OCI-LY7 (cell line): Measurements from ENCODE around the gene ADAMTS7. TPM values are rescaled to one million over a fixed set of nuclear protein-coding genes. Genes with fewer than 3 reads are reported as not detected.
"Not testable (repeated sequence)": the region's sequence is repeated elsewhere in the genome, so short reads cannot be mapped to it uniquely, and the experiment has no call there.

Experiments
- BruUV-seq: library from RNA; stranded (reverse); fragments of 400-500 nt; replicated peaks from 2 replicates; lab custom pipeline; 2021; lab: Mats Ljungman, UMichigan
- CTCF ChIA-PET: fragments of 300-600 bp; sonication (Branson Sonifier 250); formaldehyde crosslinking; loops from one replicate; lab custom pipeline; 2022; ENCODE audit warnings: antibody characterized with exemption; ENCODE audit not compliant: unreplicated experiment; lab: Charles Lee
- POLR2A ChIA-PET: fragments of 300-600 bp; sonication (Branson Sonifier 250); formaldehyde crosslinking; loops from one replicate; lab custom pipeline; 2022; ENCODE audit warnings: antibody characterized with exemption; lab: Charles Lee
- DNase-seq: peaks from one replicate; pipeline ENCODE4 v3.0.0-alpha.2; 2015; ENCODE audit warnings: low spot score
- H2AFZ ChIP-seq: fragments of 200-600 bp; sonication (generic), shearing (Covaris generic); 2 replicates; pipeline ENCODE4 v1.6.1; 2014; ENCODE audit warnings: mild to moderate bottlenecking, antibody characterized with exemption, low read length, moderate library complexity
- H3K27ac ChIP-seq: fragments of 200-600 bp; sonication (generic); 2 replicates; pipeline ENCODE4 v1.5.1; 2014; ENCODE audit warnings: mixed run types, low read depth, mild to moderate bottlenecking, moderate library complexity, low read length, inconsistent platforms; ENCODE audit not compliant: poor library complexity, severe bottlenecking
- H3K36me3 ChIP-seq: fragments of 200-600 bp; sonication (generic); 2 replicates; pipeline ENCODE4 v1.6.1; 2014; ENCODE audit warnings: mild to moderate bottlenecking, antibody characterized with exemption, low read length, moderate library complexity, mixed read lengths; ENCODE audit not compliant: insufficient read depth
- H3K4me1 ChIP-seq: fragments of 200-600 bp; sonication (generic); 2 replicates; pipeline ENCODE4 v1.5.1; 2014; ENCODE audit warnings: mild to moderate bottlenecking, low read length; ENCODE audit not compliant: insufficient read depth, poor library complexity, severe bottlenecking
- H3K4me2 ChIP-seq: fragments of 200-600 bp; sonication (generic); 2 replicates; pipeline ENCODE4 v1.6.1; 2014; ENCODE audit warnings: mild to moderate bottlenecking, low read length
- H3K4me3 ChIP-seq: fragments of 200-600 bp; sonication (generic); 2 replicates; pipeline ENCODE4 v1.5.1; 2014; ENCODE audit warnings: mild to moderate bottlenecking, low read depth, low read length; ENCODE audit not compliant: poor library complexity, severe bottlenecking
- H3K79me2 ChIP-seq: fragments of 200-600 bp; sonication (generic); 2 replicates; pipeline ENCODE4 v1.6.1; 2016; ENCODE audit warnings: low read depth, mild to moderate bottlenecking, low read length, moderate library complexity, mixed read lengths; ENCODE audit not compliant: insufficient read depth
- H3K9me2 ChIP-seq: fragments of 200-600 bp; sonication (generic); 2 replicates; pipeline ENCODE4 v1.6.1; 2016; ENCODE audit warnings: mild to moderate bottlenecking, low read length, mixed read lengths; ENCODE audit not compliant: insufficient read depth
- H3K9me3 ChIP-seq: fragments of 200-600 bp; sonication (generic); 2 replicates; pipeline ENCODE4 v1.6.1; 2014; ENCODE audit warnings: mild to moderate bottlenecking, mixed run types, low read length, mixed read lengths
- H4K20me1 ChIP-seq: fragments of 200-600 bp; sonication (generic); 2 replicates; pipeline ENCODE4 v1.6.1; 2014; ENCODE audit warnings: mild to moderate bottlenecking, antibody characterized with exemption, low read length, moderate library complexity, mixed read lengths; ENCODE audit not compliant: insufficient read depth
- EZH2phosphoT487 ChIP-seq: fragments of 200-600 bp; sonication (generic); IDR thresholded peaks from 2 replicates; pipeline ENCODE4 v1.6.1; 2018; ENCODE audit warnings: low read depth, borderline replicate concordance, mild to moderate bottlenecking, mixed run types, antibody characterized with exemption, low read length, moderate library complexity, mixed read lengths
- intact Hi-C: fragments of 100-400 bp; cut with micrococcal nuclease; formaldehyde crosslinking; loops from one replicate; pipeline ENCODE4 v1.10.0; 2022; ENCODE audit not compliant: unreplicated experiment
- total RNA-seq, 2 experiments: library from RNA; depleted of rRNA in 1 of 2; stranded (reverse); fragments of >200 nt in 1 of 2; shearing (Covaris generic) in 1 of 2; gene quantifications; 2 replicates each; pipeline ENCODE4 v1.2.3, GENCODE V29; 2014 to 2022
- TF ChIP-seq, protein P1 (sequence below): fragments of 200-600 bp; sonication (generic); conservative IDR thresholded peaks from 2 replicates; pipeline ENCODE4 v1.5.1; 2014; ENCODE audit warnings: mild to moderate bottlenecking, antibody characterized with exemption, low read length, moderate library complexity, mixed read lengths

Gene ADAMTS7
- total RNA-seq, 2 experiments from 2014 or later: 0.08 to 0.19 TPM

GRCh38 chr15:78730955-78731354 is 80.3 kb downstream of the ADAMTS7 start:
- no peak for DNase-seq
- POLR2A ChIA-PET: interaction anchor here (0.7 kb wide), 1 partner anchor 40 kb away, joined by 4 read pairs; no protein-coding TSS in a partner anchor
- no TSS peak for BruUV-seq

GRCh38 chr15:78728427-78728826 is 82.8 kb downstream of the ADAMTS7 start:
- DNase-seq, H3K4me3 ChIP-seq, H3K4me1 ChIP-seq, CTCF ChIA-PET, H3K9me3 ChIP-seq, H3K27ac ChIP-seq, H3K79me2 ChIP-seq, H2AFZ ChIP-seq, POLR2A ChIA-PET, H3K4me2 ChIP-seq, H3K36me3 ChIP-seq, BruUV-seq, intact Hi-C loops, H3K9me2 ChIP-seq, H4K20me1 ChIP-seq: not testable (repeated sequence)

More at GRCh38 chr15:78730955-78731354, 80.3 kb downstream of the ADAMTS7 start:
- Histone ChIP-seq H4K20me1 (no peaks in the 10 kb centered on the region), H3K9me3 (no peaks in the 10 kb centered on the region), H3K36me3 (no peaks in the 10 kb centered on the region), H3K9me2 (no peaks in the 10 kb centered on the region), H3K4me3 (no peak overlapping the region), H3K27ac (no peak overlapping the region), H3K4me2 (no peak overlapping the region), H3K79me2 (no peaks in the 10 kb centered on the region), H3K4me1 (no peaks in the 10 kb centered on the region), H2AFZ (no peak overlapping the region)
- CTCF ChIA-PET: no interaction called here
- TF ChIP-seq EZH2phosphoT487: no peak
- TF ChIP-seq, protein P1, sequence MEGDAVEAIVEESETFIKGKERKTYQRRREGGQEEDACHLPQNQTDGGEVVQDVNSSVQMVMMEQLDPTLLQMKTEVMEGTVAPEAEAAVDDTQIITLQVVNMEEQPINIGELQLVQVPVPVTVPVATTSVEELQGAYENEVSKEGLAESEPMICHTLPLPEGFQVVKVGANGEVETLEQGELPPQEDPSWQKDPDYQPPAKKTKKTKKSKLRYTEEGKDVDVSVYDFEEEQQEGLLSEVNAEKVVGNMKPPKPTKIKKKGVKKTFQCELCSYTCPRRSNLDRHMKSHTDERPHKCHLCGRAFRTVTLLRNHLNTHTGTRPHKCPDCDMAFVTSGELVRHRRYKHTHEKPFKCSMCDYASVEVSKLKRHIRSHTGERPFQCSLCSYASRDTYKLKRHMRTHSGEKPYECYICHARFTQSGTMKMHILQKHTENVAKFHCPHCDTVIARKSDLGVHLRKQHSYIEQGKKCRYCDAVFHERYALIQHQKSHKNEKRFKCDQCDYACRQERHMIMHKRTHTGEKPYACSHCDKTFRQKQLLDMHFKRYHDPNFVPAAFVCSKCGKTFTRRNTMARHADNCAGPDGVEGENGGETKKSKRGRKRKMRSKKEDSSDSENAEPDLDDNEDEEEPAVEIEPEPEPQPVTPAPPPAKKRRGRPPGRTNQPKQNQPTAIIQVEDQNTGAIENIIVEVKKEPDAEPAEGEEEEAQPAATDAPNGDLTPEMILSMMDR: no peak
- intact Hi-C loops: no loop called here

DNA sequence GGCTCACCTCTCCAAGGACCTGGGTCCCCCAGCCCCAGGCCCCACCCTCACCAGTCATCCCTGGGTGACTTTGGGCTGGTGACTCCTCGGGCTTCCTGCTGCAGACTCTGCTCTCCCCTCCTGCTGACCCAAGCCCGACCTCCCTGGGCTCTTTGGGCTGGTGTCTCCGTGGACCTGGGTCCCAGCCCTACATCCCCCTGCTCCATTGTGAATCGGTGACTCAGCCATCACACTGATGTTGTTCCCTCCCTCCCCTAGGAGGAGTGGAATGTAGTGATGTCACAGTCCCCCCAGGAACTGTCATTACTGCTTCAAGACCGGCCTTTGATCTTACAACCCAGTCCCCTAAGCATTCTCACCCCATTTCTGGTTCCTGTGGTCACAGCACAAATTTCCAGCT is 83.7 kb downstream of the ADAMTS7 start:
- no peak overlapping the region for H3K4me3 ChIP-seq
- no peaks in the 10 kb centered on the region for H4K20me1 ChIP-seq
- H3K9me2 ChIP-seq: no peaks in the 10 kb centered on the region
- intact Hi-C loops: no loop called here
- no peak overlapping the region for H3K27ac ChIP-seq
- no peaks in the 10 kb centered on the region for H3K9me3 ChIP-seq
- ChIA-PET CTCF (no interaction called here), POLR2A (interaction anchor here (0.7 kb wide), 1 partner anchor 59 kb away, joined by 5 read pairs; no protein-coding TSS in a partner anchor)
- H3K4me1 ChIP-seq: no peaks in the 10 kb centered on the region
- H3K36me3 ChIP-seq: no peaks in the 10 kb centered on the region
- BruUV-seq: no TSS peak
- TF ChIP-seq EZH2phosphoT487: no peak
- TF ChIP-seq, protein P1: no peak
- H3K4me2 ChIP-seq: no peak overlapping the region
- no peaks in the 10 kb centered on the region for H3K79me2 ChIP-seq
- no peak overlapping the region; the same call in 1 of the 2 replicates for H2AFZ ChIP-seq
- DNase-seq: no peak
